Ishikawa (cell line): Measurements from ENCODE around the gene GALK2.

Experiments
- CEBPB ChIP-seq: IDR thresholded peaks from 2 replicates; pipeline ENCODE4 v1.6.1; 2012
- CREB1 ChIP-seq: IDR thresholded peaks from 2 replicates; pipeline ENCODE4 v1.6.1; 2012; ENCODE audit warnings: low read depth
- EGR1 ChIP-seq: IDR thresholded peaks from 2 replicates; pipeline ENCODE4 v1.6.1; 2012
- EP300 ChIP-seq: IDR thresholded peaks from 2 replicates; pipeline ENCODE4 v1.6.1; 2012; ENCODE audit warnings: borderline replicate concordance
- FOXM1 ChIP-seq: IDR thresholded peaks from 2 replicates; pipeline ENCODE4 v1.6.1; 2012; ENCODE audit warnings: low read depth, borderline replicate concordance
- MAX ChIP-seq: IDR thresholded peaks from 2 replicates; pipeline ENCODE4 v1.6.1; 2012
- NFIC ChIP-seq: IDR thresholded peaks from 2 replicates; pipeline ENCODE4 v1.6.1; 2012
- RAD21 ChIP-seq: IDR thresholded peaks from 2 replicates; pipeline ENCODE4 v1.6.1; 2012; ENCODE audit warnings: low read depth
- REST ChIP-seq: IDR thresholded peaks from 2 replicates; pipeline ENCODE4 v1.6.1; 2012; ENCODE audit warnings: low read depth, mild to moderate bottlenecking
- TAF1 ChIP-seq: IDR thresholded peaks from 2 replicates; pipeline ENCODE4 v1.6.1; 2012; ENCODE audit warnings: low read depth, mild to moderate bottlenecking
- TCF12 ChIP-seq: IDR thresholded peaks from 2 replicates; pipeline ENCODE4 v1.6.1; 2012; ENCODE audit warnings: low read depth
- TEAD4 ChIP-seq: IDR thresholded peaks from 2 replicates; pipeline ENCODE4 v1.6.1; 2012
- YY1 ChIP-seq: IDR thresholded peaks from 2 replicates; pipeline ENCODE4 v1.6.1; 2012; ENCODE audit warnings: low read depth
- ZBTB7A ChIP-seq: IDR thresholded peaks from 2 replicates; pipeline ENCODE4 v1.6.1; 2012; ENCODE audit warnings: low read depth
- TF ChIP-seq, protein P1 (sequence below): IDR thresholded peaks from 2 replicates; pipeline ENCODE4 v1.6.1; 2012

The GALK2 gene

GRCh38 chr15:49331951-49332350 lies 161.9 kb downstream of the GALK2 start:
- TF ChIP-seq ZBTB7A (no peak), TAF1 (no peak), RAD21 (no peak), FOXM1 (no peak), YY1 (no peak), TEAD4 (no peak), REST (no peak), TCF12 (no peak), EP300 (no peak), MAX (no peak), EGR1 (no peak), CEBPB (no peak), NFIC (no peak), CREB1 (no peak)
- TF ChIP-seq, protein P1, sequence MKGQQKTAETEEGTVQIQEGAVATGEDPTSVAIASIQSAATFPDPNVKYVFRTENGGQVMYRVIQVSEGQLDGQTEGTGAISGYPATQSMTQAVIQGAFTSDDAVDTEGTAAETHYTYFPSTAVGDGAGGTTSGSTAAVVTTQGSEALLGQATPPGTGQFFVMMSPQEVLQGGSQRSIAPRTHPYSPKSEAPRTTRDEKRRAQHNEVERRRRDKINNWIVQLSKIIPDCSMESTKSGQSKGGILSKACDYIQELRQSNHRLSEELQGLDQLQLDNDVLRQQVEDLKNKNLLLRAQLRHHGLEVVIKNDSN, result no peak

GRCh38 chr15:49339656-49340055 lies 169.6 kb downstream of the GALK2 start:
- TF ChIP-seq FOXM1 (no peak), NFIC (no peak), ZBTB7A (no peak), REST (no peak), TEAD4 (no peak), TCF12 (no peak)

DNA sequence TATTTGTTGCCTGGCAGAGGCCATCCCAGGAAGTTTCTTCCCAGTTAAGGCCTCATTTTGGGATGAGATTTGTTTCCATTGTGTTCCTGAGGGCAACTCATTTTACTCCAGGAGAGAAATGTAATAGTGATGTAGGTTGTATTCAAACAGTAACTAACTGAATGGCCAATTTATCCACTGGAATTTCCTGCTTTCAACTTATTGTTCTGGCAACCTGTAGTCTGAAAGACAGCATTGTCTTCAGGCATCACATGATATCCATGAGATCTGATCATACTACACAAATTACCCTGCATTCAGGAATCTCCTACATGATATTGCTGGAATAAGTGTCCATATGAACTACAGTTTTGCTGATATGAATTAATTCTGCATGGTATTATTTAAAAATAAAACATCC lies 173.5 kb downstream of the GALK2 start:
- TF ChIP-seq TAF1 (no peak), ZBTB7A (no peak), NFIC (no peak), YY1 (no peak), MAX (no peak), TEAD4 (no peak)

- TF ChIP-seq TEAD4 (no peak), TCF12 (no peak), ZBTB7A (no peak), REST (no peak), FOXM1 (no peak), CEBPB (no peak), MAX (no peak), NFIC (no peak), CREB1 (no peak), TAF1 (no peak), EP300 (no peak), RAD21 (no peak), YY1 (no peak), EGR1 (no peak)
- TF ChIP-seq, protein P1, result no peak
These were observed 191.3 kb downstream of the GALK2 start for GRCh38 chr15:49361370-49361769.

DNA sequence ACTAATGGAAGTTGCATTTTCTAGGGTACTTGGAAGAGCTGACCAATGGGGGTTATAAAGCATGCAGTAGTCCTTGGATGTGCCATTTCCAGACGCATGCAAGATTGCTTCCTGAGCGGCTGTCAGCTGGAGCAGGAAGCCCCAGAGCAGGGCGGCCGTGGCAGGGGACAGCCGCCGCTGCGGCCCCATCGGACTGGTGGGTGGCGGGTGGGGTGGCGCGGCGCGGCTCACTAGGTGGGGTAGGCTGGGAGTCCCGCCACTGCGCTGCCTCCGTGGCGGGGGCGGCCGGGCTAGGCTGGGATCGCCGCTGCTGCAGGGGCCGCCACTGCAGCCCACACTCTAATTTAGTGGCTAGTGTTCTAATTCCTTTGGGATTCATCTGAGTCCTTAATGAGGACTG lies 196.4 kb downstream of the GALK2 start:
- no peak for TF ChIP-seq MAX
- no peak for TF ChIP-seq EGR1
- TF ChIP-seq TEAD4, result no peak
- no peak for TF ChIP-seq ZBTB7A
- no peak for TF ChIP-seq CEBPB
- no peak for TF ChIP-seq FOXM1
- no peak for TF ChIP-seq YY1
- no peak for TF ChIP-seq REST
- TF ChIP-seq, protein P1, result no peak
- TF ChIP-seq CREB1, result no peak
- no peak for TF ChIP-seq TAF1
- no peak for TF ChIP-seq TCF12
- no peak for TF ChIP-seq NFIC
